ENCODE measurements around the gene SYTL3.
"Not testable (repeated sequence)": the region's sequence is repeated elsewhere in the genome, so short reads cannot be mapped to it uniquely, and the experiment has no call there.

SYTL3 gene

DNA sequence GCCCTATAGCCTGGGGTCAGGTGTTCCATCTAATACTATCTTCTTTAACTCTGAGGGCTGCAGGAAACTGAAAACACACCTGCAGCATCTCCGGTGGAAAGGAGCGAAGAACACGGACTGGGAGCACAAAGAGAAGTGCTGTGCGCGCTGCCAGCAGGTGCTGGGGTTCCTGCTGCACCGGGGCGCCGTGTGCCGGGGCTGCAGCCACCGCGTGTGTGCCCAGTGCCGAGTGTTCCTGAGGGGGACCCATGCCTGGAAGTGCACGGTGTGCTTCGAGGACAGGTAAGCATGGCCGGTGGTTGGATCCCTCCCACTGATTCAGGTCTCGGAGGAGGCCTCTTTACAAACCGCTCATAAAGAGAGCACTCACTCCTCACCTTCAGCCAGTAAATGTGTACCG, 15.5 kb downstream of the SYTL3 start:
- no peak for DNase-seq

DNA sequence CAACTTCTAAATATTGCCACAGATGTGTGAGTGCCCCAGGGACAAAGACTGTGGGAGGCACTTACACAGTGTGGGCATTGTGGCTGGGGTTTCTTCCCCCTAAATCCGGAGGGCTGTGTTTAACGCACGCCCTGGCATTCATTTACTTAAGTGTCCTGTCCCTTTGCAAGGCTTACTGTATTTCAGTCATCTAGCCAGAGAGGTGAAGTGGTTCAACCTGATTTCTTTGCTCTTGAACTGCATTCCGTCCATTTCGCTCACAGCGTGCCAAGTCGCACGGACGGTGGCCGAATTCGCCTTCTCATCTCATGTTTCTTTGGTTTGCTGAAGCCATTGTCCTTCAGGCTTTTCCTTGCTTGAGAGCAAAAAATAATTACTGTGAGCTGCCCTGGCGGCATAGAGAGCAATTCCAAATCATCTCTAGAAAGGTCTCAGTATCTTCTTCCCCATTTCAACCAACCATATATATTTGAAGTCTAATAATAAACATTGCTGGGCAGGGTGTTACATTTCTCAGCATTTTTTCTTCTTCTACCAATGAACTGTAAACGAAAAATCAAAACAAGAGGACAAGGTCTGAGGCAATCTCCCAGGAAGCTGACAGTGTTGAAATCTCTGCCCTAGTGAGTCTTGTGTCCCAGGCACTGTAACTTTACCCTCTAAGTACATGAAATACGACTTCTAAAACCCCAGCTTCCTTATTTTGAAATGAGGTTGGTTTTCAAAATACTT, 16.9 kb downstream of the SYTL3 start:
- peak; percentile 46 for DNase-seq

DNA sequence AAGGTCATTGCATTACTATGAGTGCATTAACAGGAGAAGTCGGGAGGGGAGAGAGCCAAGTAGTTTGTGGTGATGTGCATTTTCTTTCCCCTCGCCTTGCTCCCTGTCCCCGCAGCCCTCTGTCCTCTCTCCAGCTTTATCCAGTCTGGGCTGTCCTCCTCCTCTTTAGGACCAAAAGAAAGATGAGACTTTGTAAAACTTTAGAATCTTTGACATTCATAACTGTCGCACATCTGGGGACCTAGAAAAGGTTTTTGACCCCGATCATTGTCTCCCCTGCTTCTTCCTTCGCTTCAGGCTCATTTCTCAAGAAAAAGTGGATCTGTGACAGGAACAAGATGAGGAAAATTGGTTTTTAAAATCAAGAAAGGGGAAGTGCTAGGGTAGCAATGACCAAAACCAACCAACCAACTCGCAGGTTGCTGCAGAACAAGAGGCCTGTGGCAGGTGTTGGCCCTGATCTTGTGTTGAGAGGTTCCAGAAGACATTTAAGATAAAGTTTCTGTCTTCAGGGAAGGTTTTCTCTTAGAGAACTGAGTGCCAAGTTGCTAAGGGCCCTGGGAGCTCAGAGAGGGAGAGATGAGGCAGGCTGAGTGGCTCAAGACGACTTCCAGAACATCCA, 17.6 kb downstream of the SYTL3 start:
- no peak for DNase-seq

DNA sequence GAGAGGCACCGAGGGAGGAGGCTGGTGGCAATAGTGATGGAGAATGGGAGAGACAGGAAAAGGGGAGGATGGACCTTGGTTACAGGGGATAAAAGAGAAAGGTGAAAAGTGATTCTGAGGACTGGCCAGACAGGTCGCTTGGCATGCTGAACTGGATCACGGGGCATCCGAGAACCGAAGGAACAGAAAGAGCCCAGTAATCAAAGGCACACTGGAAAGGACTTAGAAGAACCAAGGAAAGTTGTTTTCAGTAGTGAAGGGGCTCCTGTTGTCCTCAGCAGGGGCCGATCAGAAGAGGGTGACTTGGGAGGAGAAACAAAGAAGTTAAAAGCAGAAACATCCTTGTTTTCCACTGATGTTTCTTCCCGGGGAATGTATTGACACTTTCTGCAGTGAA, 18.9 kb downstream of the SYTL3 start:
- DNase-seq, result no peak

DNA sequence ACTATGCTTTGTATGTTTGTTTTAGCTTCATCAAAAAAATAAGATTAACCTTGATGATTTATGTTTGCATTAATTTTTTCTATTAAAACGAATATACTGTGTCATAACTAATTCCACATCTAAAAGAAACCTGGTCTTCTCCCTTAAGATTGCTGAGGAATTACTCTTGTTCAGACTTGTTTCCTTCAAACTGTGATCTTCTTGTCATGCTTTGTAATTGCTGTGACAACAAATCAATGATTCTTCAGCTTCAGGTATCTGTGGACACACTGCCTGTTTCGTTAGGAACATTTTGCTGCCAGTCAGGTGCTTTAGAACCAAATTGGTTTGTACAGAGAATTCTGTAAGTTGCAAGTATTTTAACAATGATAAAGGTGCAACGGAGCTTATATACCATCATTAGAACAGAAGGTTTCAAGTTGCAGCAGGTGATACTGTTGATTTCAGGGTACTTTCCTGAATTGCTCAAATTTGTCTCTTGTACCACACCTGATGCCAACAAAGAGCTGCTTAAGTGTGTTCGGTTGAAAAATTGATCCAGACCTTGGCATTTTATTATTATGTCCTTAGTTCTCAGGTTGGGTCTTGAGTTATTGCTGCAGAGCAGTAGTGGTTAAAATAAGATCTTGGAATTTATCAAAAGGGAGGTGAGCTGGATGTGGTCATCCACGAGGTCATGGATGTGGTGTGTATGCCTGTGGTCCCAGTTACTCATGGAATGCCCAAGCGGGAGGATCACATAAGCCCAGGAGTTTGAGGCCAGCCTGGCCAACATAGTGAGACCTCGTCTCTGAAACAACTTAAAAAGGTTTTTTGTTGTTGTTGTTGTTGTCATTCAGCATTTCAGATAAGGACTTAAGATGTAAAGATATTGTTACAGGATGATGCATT, 19.5 kb downstream of the SYTL3 start:
- no peak for DNase-seq

DNA sequence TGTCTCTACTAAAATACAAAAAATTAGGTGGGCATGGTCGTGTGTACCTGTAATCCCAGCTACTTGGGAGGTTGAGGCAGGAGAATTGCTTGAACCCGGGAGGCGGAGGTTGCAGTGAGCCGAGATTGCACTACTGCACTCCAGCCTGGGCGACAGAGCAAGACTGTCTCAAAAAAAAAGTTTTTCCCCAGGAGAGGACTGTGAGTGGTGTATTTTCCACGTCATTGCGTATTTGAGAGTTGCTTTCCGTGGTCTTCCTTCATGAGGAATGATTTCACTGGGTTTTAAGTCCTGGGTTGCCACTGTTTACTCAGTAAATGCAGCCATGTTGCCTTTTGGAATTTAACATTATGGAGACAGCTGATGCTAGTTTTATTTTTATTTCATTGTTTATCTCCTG, 22.3 kb downstream of the SYTL3 start:
- not testable (repeated sequence) for DNase-seq

DNA sequence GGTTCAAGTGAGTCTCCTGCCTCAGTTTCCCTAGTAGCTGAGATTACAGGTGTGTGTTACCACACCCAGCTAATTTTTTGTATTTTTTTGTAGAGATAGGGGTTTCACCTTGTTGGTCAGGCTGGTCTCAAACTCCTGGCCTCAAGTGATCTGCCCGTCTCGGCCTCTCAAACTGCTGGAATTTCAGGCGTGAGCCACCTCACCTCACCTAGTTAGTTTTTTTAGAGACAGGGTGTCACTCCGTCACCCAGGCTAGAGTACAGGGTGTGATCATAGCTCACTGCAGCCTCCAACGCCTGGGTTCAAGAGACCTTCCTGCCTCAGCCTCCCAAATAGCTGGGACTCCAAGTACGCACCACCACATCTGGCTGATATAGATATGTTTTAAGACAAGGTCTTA, 22.9 kb downstream of the SYTL3 start:
- DNase-seq, result no peak

DNA sequence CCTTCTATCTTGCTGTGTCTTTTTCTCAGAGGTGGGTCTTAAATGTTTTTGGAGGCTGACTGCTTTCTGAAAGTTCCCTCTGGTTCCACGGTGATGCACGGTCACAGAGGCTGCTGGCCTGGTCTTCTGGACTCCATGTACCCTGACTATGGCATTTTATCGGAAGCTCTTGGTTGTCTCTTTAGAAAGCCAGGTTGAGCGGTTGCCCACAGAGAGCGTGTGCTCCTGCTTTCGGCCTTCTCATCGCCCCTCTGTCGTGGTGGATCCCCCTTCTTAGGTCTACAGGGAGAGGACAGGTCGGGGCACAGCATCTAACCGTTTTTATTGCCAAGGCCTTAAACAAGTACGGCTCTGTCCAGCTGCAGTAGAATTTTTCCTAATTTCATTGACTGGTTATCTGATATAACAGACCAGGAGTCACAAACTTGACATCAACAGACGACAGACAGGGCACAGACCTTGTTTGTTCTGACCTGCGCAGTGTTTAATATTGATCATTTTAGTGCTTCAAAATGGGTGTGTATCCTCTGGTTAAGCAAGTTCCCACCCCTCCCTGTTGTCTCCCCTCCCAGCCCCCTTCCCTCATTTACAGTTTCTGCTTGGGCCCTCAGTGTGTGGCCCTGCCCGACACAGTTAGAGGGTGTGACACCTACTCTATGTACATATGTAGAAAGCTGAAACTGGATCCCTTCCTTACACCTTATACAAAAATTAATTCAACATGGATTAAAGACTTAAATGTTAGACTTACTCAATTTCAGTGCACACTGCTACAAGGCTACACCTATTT, 24.7 kb downstream of the SYTL3 start:
- no peak for DNase-seq

DNA sequence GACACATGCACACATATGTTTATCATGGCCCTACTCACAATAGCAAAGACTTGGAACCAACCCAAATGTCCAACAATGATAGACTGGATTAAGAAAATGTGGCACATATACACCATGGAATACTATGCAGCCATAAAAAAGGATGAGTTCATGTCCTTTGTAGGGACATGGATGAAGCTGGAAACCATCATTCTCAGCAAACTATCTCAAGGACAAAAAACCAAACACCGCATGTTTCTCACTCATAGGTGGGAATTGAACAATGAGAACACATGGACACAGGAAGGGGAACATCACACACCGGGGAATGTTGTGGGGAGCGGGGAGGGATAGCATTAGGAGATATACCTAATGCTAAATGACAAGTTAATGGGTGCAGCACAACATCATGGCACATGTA, 27.2 kb downstream of the SYTL3 start:
- DNase-seq, result not testable (repeated sequence)

DNA sequence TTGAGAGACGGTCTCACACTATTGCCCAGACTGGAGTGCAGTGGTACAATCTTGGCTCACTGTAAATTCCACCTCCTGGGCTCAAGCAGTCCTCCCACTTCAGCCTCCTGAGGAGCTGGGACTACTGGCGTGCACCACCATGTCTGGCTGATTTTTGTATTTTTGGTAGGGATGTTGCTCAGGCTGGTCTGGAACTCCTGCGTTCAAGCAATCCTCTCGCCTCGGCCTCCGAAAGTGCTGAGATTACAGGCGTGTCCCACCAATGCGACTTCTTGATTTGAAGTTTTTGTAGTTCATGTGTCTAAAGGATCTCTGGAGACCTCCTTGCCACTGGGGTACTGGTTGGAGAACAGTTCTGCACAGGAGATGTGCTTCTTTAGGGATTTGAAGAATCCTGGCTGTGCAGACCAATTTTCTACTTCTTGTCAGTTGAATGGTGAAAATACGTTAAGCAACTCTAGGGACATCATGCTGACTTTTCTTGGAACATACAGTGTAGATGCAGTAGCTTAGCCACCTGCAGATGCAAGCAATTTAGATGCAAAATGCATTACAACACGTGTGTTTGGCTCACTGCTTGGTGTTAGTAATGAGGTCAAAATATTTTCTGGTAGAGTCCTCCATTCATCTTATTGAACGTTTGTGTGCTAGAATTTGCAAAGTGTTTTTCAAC, 28.2 kb downstream of the SYTL3 start:
- DNase-seq, result no peak

DNA sequence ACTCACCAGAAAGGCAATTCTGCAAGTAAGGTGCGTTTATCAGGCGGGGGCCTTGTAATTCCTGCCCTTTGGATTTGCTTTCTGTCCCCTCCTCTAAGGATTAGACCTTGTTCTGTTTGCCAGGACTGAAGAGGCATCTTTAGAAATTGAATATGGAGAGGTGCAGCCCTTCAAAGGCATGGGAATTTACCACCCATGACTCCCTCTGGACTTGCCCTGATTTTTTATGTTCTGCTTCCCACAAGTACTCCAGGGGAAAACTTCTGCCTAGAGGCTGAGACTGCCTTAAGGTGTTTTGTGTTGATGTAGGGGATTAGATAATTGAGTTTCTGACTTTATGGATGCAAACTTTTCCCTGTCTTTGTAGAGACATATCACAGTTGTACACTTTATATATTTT, 30.2 kb downstream of the SYTL3 start:
- DNase-seq, result no peak

DNA sequence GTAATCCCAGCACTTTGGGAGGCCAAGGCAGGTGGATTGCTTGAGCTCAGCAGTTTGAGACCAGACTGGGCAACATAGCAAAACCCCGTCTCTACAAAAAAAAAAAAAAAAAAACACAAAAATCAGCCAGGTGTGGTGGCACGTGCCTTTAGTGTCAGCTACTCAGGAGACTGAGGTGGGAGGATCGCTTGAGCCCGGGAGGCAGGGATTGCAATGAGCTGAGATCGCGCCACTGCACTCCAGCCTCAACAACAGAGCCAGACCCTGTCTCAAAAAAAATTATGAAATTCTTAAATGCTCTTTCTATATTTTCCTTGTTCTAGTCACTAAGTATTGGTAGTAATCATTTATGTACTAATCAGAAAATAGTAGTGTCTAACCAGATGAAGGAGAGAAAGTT, 30.6 kb downstream of the SYTL3 start:
- DNase-seq, result no peak

DNA sequence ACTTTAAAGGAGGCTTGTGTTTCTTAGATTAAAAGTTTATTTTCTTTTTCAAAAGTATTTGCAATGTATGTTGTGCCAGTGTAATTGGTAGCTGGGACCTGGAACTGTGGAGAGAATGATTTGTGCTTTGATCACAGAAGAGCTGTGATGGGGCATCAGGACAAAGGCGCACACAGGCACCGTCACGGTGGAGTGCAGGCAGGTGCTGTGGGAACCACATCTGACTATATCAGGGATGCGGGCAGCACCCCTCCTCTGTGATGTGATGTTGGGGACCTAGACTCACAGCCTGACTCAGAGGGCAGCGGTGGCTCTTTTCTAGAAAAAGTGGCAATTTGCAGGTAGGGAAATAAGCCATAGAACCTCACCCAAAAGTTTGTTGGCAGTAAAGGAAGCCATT, 34.5 kb downstream of the SYTL3 start:
- DNase-seq, result no peak

DNA sequence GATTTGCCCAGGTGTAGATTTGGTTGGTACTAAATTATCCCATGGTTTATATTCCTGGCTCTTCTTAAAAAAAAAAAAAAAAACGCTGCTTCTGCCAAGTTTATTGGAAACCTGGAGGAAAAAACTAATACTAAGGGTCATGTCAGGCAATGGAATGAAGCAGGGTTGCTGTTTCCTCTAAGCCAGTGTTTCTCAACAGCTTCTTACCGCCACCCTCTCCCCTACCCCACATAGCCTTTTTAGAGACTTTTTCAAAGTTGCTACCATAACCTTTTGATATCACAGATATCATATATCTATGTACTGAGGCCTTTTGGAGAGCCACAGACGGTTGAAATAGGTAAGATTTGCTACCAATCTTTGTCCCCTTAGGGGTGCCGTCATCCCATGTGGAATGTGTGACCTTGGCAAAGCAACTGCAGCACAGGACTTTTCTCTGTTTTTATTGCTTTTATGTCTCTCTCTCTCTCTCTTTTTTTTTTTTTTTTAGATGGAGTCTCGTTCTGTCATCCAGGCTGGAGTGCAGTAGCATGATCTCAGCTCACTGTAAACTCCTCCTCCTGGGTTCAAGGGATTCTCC, 35.0 kb downstream of the SYTL3 start:
- DNase-seq, result no peak

DNA sequence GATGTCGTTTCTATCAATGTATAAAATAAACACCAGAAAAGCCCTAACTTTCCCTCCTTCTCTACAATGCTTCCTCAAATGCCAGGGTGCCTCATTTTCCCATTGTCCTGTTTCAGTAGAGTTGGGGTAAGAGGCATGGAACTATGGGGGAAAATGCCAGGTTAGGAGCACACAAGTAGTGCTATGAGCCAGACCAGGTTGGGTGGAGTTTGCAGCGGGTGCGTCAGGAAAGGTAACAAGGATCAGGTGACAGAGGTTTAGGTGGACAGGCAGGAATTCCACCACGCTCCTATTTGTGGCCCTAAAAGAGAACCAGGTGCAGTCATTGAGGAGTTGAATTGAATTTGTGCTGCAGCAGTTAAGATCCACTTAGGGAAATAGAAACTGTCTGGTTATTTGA, 36.5 kb downstream of the SYTL3 start:
- no peak for DNase-seq

DNA sequence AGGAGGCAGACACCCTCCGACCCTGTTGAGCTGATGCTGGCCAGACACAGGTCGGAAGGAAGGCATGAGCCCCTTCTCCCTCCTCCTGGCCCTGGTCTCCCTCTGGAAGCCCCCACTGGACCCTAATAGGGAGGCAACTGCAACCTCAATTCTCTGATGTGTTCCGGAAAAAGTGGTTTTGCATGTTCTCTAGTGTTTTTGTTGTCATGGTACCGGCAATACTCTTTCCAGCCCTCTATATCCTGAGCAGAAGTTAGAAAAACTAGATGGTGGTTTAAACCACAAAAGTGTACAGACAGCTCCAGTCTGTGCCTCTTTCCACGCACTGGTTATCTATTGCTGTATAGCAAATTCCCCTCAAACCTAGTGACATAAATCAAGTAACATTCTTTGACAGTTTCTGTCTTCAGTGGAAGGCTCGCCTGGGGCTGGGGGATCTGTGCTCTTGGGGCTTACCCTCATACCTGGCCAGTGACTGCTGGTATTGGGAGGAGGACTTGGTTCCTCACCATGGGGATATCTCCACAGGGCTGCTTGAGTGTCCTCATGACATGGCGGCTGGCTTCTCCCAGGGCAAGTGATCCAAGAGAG, 37.0 kb downstream of the SYTL3 start:
- DNase-seq, result peak; percentile 51

DNA sequence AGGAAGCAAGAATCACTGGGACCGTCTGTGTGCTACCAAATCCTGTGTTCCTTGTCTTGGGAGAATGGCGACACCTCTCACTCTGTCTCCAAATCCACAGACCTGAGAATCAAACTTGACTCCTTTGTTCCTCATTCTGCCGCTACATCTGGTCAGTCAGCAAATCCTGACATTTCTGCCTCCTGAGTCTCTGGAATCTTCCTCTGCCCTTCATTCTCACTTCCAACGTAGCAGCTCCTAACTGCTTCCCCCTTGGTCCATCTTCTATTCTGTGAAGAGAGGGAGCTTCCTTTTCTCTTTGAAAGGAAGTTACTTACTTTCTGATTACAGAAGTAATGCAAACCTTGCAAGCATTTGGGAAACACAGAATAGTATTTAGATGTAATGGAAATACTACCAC, 37.7 kb downstream of the SYTL3 start:
- no peak for DNase-seq

DNA sequence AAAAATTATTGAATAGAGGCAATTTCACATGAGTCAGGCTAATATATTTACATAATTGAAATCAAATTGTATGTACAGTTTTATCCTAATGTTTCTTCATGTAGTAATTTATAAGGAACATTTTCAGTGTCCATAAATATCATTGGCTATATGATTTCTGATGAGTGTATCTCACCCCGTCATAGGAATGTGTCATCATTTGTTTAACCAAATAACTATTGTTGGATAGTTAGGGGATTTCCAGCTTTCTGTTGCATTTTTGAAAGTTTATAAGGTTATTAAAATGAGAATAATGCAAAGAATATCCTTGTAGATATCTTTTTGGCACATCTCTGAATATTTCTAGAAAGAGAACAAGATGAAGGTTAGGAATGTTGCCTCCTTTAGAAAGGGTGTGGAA, 39.0 kb downstream of the SYTL3 start:
- no peak for DNase-seq

DNA sequence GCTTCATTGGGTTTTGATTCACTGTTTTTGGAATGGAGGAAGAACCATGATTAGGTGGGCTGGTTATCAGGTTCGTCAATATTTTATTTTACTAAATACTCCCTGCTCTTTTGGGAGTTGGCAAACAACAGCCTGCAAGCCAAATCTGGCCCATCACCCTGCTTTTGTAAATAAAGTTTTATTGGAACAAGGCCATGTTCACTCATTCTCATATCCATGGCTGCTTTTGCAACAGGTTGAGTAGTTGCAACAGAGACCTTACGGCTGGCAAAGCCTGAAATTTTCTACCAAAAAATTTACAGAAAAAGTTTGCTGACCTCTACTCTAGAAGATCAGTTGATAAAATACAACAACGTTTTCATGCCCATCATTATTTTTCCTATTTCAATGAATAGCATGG, 45.1 kb downstream of the SYTL3 start:
- no peak for DNase-seq

DNA sequence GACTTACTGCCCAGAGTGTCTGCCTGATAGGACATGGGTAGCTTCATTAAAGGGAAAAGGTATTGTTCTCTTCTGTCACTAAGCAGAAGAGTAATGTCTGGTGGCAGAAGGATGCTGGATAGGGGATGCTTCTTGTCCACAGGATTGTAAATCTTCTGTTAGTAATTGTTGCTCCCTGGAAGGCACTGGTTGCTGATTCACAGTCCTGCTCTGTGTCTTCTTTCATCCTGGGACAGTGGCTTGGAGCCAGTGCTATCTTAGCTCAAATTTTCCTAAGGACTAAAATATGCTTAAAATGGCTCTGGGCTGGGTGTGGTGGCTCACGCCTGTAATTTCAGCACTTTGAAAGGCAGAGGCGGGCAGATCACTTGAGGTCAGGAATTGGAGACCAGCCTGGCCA, 48.0 kb downstream of the SYTL3 start:
- no peak for DNase-seq

DNA sequence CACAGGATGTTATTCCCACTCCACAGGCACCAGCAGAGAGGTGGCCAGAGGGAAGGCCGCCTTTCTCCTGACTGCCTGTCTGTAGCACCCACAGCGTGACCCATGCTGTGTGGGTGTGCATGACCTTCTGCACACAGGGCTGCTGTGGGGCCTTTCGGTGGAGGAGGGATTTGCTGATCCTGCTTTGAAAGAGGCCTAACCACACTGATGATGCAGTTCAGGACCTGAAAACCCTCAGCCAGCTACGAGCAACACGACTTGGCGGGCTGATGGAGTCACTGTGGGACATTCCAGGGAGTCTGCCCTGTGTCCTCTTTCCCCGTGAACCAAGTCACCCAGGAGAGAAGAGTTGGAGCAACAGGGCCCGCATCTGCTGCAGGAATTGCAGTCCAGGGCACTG, 49.1 kb downstream of the SYTL3 start:
- no peak for DNase-seq

DNA sequence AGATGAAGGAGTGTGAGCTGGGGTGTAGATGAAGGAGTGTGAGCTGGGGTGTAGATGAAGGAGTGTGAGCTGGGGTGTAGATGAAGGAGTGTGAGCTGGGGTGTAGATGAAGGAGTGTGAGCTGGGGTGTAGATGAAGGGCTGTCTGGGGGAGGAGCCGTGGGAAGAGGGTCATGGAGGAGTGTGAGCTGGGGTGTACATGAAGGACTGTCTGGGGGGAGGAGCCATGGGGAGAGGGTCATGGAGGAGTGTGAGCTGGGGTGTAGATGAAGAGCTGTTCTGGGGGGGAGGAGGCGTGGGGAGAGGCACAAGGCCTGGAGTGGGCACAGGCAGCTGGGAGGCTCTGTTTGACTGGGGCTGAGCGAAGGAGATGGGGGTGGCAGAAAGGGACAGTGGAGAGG, 51.4 kb downstream of the SYTL3 start:
- DNase-seq, result not testable (repeated sequence)

Data from KG1 (cell line).